ENCODE measurements around the gene FASN.

Gene FASN

DNA sequence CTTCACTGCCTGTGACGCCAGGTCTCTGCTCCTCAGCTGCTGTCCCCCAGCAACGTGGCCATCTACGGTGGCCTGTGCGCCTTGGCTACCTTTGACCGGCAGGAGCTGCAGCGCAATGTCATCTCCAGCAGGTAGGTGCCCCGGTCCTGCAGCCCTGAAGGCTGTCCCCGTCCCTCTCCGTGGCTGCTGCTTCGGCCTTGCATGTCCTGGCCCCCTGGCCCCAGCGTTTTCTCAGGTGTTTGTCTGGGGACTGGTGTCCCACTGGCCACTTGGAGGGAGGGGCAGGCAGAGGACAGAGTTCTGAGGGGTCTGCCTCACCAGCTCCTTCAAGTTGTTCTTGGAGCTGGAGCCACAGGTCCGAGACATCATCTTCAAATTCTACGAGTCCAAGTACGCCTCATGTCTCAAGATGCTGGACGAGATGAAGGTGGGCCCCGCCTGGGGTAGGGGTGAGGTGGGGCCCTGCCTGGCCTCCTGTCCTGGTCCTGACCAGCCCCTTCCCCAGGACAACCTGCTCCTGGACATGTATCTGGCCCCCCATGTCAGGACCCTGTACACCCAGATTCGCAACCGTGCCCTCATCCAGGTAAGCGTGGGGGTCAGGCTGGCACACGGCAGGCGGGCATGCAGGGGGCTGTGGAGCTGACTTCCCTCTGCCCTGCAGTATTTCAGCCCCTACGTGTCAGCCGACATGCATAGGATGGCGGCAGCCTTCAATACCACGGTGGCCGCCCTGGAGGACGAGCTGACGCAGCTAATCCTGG is 41.9 kb downstream of the FASN start:
- DNase-seq (ENCODE audit: low read depth) = no peak

DNA sequence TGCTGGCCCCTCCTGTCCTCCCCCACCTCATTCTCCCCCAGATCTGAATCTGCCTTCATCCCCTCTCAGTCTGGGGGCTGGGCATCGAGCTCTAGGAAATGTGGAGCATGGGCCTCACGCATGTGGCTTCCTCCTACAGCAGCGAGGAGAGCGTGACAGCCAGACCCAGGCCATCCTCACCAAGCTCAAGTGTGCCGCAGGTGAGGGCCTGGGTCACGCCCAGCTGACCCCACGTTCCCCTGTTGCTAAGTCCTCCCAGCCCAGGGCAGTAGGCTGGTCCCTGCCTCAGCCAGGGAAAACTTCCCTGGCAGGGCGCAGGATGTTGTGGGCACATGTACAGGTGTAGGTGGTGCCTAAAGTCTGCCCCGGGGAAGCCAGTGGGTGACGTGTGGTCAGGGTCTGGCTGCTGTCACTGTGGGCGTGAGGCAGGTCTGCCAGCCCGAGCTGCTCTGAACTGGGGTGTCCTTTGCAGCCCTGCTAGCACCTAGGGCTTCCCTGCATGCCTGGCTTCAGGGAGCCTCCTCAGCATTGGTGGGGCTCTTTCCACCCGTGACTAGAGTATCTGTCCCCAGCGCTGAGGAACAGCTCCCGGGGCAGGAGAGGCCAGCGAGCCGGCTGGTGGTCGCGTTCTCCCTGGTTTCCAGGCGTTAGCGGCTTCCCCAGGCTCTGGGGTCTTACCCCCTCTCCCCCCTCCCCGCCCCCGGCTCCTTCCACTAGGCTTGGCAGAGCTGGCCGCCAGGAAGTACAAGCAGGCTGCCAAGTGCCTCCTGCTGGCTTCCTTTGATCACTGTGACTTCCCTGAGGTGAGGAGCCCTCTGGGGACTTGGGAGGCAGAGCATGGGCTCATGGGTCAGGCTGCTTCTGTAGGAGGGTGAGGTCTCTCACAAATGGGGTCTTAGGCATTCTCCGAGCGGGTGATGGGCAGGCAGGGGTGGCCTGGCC is 42.7 kb downstream of the FASN start:
- no peak for DNase-seq (ENCODE audit: low read depth)

DNA sequence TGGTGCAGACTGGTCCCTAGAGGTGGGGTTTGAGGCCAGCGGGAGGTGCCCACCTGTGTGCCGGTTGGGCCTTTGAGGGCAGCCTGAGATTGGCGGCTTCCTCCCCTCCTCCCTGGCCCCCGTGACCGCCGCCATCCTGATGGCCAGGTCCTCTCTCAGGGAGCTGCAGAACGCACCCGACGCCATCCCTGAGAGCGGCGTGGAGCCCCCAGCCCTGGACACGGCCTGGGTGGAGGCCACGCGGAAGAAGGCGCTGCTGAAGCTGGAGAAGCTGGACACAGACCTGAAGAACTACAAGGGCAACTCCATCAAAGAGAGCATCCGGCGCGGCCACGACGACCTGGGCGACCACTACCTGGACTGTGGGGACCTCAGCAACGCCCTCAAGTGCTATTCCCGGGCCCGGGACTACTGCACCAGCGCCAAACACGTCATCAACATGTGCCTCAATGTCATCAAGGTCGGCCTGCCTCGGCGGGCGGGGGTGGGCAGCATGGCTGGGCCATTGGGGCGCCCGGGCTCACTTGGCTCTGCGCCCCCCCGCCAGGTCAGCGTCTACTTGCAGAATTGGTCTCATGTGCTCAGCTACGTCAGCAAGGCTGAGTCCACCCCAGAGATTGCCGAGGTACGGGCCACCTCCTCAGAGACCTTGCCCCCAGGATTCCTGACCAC is 43.5 kb downstream of the FASN start:
- DNase-seq (ENCODE audit: low read depth) = no peak

DNA sequence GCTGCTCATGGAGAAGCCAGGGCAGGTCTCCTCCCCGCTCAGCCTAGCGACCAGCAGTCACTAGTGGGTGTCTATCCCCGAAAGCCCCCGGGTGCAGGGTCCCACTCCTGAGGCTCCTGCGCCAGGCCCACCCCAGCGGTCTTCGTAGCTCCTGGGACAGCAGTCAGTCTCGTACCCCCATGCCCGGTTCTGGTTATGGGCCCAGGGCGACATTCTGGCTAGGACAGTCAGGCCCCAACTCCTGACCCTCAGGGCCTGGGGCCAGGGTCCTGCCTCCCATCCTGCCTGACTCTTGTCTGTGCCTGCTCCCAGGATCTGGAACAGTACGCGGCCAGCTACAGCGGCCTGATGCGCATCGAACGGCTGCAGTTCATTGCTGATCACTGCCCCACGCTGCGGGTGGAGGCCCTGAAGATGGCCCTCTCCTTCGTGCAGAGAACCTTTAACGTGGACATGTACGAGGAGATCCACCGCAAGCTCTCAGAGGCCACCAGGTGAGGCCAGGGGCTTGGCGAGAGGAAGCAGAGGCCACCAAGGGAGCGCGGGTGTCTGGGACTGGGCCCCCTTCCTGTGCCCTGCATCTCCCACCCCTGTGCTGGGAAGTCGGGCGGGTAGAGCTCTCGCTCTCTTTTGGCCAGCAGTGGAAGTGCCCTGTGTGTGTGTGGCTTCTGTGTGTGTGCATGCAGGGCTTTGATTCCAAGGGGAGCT is 44.3 kb downstream of the FASN start:
- DNase-seq (ENCODE audit: low read depth) = no peak

DNA sequence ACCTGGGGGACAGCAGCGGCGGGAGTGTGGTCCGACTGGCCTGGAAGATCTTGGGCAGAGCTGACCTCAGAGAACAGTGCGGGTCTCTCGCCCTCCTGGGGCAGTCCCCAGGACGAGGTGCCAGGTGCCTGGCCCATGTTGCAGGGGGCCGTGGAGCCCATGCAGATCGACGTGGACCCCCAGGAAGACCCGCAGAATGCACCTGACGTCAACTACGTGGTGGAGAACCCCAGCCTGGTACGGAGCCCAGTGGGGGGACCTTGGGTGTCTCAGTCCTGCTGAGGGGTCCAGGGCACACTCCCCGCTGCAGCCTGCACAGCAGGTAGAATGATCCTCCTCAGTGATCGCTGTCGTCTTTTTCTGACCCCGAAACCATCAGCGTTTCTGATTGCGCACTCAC is 44.9 kb downstream of the FASN start:
- DNase-seq (ENCODE audit: low read depth) = no peak

DNA sequence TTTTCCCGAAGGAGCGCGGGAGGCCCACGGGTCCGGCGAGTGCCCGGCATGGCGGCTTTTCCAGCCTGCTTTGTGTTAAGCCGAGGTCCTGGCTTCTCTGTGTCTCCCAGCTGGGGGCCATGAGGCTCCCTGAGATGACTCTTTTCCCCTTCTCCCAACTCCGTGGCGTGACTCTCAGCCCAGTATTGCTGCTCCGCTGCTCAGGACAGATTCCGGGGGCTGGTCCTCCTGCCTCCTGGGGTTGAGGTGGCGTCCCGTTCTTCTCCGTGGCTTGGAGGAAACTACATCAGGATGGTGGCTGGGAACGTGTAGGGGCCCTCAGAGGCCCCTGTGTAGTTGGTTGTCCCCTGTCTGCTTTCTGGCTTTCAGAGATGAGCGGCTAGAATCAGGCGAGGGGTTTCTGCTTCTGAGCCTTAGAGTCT is 45.4 kb downstream of the FASN start:
- no peak for DNase-seq (ENCODE audit: low read depth)

DNA sequence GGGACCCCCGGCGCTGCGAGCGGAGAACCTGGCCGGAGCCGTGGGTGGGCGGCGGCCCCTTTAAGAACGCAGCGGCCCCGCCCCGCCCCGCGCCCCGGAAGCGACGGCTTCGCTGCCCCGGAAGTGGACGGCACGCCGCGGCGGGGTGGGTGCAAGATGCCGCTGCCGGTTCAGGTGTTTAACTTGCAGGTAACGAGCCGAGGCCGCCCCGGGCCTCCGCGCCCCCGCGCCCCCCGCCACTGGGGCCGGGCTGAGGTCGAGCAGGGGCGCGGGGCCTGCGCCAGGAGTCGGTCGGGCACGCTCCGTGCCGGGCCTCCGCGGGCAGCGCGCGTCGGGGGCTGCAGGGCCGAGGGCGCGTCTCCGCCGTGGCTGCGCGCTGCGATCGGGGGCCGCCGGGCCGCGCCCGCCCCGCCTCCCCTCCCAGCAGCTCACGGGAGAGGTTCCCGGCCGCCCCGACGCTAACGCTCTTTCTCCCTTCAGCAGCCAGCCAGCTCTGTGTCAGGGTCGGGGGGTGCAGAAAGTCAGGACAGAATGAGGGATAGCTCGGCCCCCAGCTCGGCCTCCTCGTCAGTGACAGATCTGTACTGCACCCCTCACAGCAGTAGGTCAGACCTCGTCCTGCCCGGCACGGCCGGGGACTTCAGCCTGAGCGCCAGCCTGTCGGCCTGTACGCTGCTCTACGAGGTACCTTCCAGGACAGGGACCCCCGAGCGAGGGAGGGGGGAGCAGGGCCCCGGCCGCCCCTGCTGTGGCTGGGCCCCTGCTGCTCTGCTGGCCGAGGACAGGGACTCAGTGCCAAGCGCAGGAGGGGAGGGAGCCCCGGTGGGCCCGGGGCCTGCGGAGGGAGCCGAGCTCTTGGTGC is 46.0 kb downstream of the FASN start, which contains the start of the genes GPS1 and RFNG:
GPS1 (plus strand) TSS at position 123 of the 862 bp plus-strand sequence; CDS start at position 157, 34 bp downstream.
RFNG (minus strand) TSS at position 36 of the 862 bp plus-strand sequence. CDS start 45 bp downstream, outside the sequence.
- DNase-seq (ENCODE audit: low read depth) = no peak

DNA sequence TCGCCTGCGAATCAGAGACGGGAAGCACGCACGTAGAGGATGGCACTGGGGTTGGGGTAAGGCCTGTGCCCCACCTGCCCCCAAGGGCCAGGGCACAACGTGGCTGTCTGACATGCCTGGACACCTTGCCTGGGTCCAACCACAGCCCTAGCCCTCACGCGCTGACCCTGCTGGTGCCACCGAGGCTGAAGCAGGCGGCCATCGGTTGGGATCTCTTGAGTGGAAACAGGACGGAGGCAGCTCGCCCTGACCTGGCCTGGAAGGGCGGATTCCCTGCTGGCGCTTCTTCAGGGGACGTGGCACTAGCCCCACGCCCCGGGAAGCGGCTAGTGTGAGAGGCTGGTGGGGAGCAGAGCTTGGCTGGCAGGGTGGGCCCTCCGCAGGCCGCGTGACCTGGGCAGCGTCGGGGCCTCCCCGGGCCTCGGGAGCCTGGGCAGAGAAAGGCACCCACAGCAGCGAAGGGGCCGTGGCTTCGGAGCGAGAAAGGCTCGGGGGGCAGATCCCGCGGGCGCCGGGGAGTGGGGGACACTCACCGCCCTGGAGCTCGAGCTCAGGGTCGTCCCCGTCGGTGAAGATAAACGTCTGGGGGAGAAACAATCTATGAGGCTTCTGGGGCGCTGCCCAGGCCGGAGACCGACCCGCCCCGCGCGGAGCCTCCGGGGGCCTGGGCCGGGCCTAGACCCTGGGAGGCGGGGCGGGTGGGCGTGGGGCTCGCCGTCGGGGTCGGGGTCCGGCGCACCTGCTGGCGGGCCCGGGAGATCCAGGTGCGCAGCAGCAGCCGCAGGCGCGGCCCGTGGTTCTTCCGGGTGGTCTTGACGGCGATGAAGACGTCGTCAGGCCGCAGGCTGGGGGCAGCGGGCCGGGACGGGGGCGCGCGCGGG is 47.0 kb downstream of the FASN start:
- DNase-seq (ENCODE audit: low read depth) = no peak

DNA sequence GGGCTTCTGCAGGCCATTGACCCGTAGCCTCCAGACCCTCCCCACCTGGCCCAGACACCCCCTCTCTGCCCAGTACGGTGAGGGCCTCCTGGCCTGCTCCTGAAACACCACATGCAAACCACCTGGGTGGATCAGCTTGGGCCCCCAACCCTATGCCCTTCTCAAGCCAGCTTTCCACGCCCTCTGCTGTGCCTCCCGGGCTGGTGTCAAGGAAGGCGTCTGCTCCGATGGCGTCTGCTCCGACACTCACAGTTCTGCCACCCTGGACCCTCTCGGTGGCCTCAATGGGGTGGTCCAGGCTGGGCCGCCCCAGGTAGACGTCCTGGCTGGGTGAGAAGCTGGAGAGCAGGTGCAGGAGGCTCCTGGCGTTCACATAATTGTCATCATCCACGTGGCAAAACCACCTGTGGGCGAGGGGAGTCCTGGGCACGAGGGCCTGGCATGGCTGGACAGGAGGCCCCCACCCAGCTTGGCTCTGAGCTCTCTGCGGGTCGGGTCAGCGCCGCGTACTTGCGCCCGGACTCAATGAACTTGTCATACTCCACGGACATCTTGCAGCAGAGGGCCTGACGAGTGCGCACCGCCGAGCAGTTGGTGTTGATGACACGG is 47.8 kb downstream of the FASN start:
- DNase-seq (ENCODE audit: low read depth) = no peak

DNA sequence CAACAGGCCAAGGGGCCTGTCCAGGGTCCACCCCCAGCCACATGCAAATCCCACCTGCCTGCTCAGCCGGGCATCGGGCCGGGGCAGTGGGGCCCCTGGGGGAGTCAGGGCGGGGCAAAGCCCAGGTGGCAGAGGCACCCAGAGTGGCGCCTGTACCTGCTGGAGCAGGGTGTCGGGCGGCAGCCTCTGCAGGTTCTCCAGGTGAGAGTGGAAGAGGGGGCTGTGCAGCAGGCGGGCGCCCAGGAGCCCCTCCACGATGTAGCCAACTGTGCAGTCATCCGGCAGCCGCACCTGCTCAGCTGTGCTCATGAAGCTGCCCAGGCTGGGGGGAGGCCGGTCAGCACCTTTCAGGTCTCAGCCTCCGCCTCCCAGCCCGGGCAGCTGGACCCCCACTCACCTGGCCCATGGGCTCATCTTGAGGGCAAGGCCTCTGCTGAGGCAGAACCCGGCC is 48.5 kb downstream of the FASN start:
- no peak for DNase-seq (ENCODE audit: low read depth)

DNA sequence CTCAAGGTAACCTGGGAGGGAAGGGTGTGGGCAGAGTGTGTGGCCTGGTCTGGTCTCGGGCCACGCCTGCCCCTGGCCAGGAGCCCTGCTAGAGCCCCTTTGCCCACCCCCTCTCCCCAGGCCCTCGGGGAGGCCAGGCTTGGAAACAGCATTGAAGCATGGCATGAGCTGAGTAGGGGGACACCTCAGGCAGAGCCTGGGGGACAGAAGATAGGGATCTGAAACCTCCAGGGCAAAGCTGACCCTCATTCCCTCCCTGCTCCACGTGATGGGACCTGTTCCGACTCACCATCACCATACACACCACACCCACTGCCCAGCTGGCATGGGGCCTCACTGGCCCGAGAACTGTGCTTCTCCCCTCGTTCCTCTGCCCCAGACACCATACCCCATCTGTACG is 48.9 kb downstream of the FASN start:
- DNase-seq (ENCODE audit: low read depth) = no peak

DNA sequence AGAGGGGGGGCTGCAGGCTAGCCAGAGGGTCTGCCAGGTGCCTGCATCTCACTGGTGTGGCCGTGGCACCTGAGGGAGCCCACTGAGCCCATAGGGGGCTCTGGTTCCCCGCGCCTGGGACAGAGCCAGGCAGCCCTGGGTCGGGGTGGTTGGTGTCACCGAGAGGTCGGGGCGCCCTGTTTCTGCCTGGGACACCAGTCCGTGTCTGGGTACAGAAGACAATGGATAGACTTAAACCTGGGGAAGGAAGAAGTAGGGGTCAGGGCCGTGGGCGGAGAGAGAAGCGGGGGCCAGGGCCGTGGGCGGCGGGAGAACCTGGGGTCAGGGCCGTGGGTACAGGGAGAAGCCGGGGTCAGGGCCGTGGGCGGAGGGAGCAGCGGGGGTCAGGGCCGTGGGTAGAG is 49.5 kb downstream of the FASN start:
- DNase-seq (ENCODE audit: low read depth) = no peak

DNA sequence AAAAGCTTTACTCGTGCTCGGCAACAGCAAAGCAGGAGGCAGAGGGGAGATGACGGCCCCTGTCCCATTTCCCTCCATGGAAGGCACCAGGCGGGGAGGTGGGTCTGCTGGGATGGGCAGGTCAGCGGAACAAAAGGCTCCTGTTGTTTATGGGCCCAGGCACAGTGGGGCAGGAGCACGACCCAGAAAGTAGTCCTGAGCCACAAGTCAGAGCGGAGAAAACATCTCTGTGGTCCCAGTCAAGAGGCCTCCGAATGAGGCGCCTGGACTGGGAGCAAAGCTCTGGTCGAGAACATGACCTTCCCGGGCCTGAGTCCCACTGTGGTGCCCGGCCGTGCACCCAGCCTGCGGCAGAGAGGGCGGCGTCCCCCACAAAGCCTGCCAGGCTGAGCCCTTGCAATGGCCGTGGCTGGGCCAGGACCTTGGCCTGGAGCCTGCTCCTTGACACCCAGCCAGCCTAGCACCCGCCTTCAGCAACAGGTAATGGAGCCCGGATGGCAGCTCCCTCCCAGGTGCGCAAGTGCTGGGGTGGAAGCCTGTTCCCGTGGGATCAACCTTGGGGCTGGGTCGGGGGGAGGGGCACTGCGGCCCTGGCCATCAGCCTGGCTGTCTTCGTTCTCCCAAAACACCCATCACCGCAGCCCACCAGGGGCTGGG is 50.0 kb downstream of the FASN start:
- DNase-seq (ENCODE audit: low read depth) = no peak

DNA sequence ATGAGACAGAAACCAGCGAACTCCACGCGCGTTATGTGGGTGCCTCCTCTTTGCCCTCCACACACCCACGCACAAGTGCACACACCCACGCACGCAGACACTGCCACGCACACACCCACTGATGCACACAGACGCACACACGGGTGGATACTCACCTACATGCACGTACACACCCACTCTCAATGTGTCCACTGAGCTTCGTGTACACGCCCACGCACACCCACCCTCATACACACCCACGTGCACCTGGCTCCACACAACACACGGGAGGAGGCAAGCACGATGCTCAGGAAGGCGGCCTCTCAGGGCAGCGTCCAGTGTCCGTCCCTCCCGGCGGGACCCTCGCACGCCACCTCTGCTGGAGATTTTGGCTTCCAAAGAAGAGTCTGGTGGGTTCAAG is 50.7 kb downstream of the FASN start:
- DNase-seq (ENCODE audit: low read depth) = no peak

DNA sequence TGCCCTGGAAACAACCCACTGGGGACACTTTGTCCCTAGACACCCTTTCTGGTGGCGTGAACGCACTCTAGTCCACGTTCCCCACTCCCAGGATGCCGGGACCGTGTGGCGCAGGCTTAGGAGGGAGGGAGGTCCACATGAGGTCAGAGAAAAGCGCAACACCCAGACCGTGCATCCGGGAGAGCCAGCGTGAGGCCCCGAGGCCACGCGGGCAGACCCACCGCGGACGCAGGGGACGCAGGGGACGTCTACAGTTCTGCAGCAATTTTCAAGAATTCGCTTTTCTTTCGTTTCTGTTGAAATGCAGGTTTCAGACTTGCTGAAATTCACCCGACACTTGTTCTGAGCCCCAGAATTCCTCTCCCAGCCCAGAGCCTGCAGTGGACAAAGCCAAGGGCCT is 51.1 kb downstream of the FASN start:
- no peak for DNase-seq (ENCODE audit: low read depth)

DNA sequence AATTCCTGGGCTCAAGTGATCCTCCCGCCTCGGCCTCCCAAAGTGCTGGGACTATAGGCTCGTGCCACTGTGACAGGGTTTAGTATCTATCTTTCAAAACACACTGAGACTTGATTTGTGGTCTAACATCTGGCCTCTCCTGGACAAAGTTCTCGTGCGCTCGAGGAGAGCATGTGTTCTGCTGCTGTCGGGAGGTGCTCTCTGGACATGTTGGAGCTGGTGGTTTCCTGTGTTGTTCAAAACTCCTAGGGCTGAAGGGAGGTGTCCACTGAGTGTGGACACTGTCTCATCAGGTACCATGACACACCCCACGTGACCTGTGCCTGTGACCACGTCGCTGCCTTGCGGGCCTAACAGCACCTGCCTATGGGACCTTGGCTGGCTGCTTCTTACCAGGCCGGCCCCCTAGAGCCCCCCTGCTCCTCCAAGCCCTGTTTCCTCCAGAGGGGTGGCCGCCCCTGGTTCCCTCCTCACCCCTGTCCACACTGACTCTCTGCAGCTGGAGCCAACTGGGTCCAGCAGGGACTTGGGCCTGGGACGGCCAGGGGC is 52.0 kb downstream of the FASN start:
- DNase-seq (ENCODE audit: low read depth) = no peak

DNA sequence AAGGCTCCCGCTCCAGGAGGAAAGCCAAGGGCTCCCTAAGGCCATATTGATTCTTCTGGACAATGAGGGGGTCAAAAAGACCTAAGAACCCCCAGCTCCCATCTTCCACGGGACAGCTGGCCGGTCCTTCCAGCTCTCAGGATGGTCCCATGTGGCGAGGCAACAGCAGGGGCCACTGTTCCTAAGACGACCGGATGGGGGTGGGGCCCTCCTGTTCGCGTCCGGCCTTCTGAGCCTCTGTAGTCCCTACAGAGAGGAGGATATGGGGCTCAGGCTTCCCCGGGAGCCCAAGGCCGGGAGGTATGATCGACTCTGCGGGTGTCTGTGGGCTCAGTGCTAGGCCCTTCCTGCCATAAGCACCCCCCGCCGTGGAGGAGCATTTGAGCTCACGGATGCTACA is 54.5 kb downstream of the FASN start:
- no peak for DNase-seq (ENCODE audit: low read depth)

DNA sequence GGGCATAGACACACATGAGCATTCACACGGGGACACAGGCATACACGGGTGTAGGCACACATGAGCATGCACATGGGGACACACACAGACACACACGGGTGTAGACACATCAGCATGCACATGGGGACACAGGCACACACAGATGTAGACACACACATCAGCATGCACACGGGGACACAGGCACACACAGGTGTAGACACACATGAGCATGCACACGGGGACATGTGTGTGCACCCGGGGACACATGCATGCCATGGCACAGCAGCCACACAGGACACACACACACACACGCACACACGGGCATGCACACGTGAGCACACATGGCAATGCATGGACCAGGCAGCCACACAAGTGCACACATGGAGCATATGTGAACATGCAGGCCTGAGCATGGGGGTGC is 55.4 kb downstream of the FASN start:
- DNase-seq (ENCODE audit: low read depth) = no peak

All from CMK (cell line).